K562 (cell line): ENCODE data around the gene ZNF747. TPM values are rescaled to one million over a fixed set of nuclear protein-coding genes. Genes with fewer than 3 reads are reported as not detected.

Experiments
- ATAC-seq: fragments of 200-7000 bp; cut with Tn5 transposase; 3 replicates; pipeline ENCODE4 v1.9.1; 2020; ENCODE audit warnings: moderate library complexity
- BruUV-seq: library from RNA; stranded (reverse); fragments of 400-500 nt; replicated peaks from 2 replicates; lab custom pipeline; 2021; lab: Mats Ljungman, UMichigan
- CTCF ChIA-PET: fragments of 300-600 bp; formaldehyde crosslinking; extraction: SDS; loops from one replicate; lab custom pipeline; 2021; ENCODE audit warnings: low intra/inter-chr PET ratio; lab: Yijun Ruan, JAX
- POLR2A ChIA-PET: fragments of 300-600, 350-650 bp; sonication (Branson Sonifier 250); formaldehyde crosslinking; extraction: SDS; loops from one replicate; lab custom pipeline; 2021; ENCODE audit warnings: antibody characterized with exemption, inconsistent platforms; lab: Yijun Ruan, JAX
- DNase-seq, 4 experiments: peaks; one replicate each; pipeline versions ENCODE4 v3.0.0 to v3.0.0-alpha.2; 2011 to 2018; ENCODE audit warnings: low spot score in 3 of 4, mixed read lengths in 3 of 4; ENCODE audit errors: extremely low read depth in 1 of 4
- FAIRE-seq: peaks from 2 replicates; lab custom pipeline; 2011; peaks lifted over from hg19 to GRCh38; lab: Jason Lieb, UNC
- H2AFZ ChIP-seq: 2 replicates; pipeline ENCODE4 v1.6.0; 2011; ENCODE audit warnings: low read depth, low read length, control low read depth, inconsistent platforms
- H3K27ac ChIP-seq: fragments of 200-600 bp; 3 replicates; pipeline ENCODE4 v1.8.0; 2011; ENCODE audit warnings: low read depth, mild to moderate bottlenecking, control low read depth, inconsistent platforms, low read length, moderate library complexity, mixed read lengths; ENCODE audit errors: extremely low read depth
- H3K27me3 ChIP-seq, 2 experiments: fragments of 300-600 bp in 1 of 2; 2 replicates in 1 of 2; 3 replicates in 1 of 2; pipeline versions ENCODE4 v1.6.0 to v1.8.0; 2011; ENCODE audit warnings: inconsistent platforms in 2 of 2, low read length in 2 of 2, mild to moderate bottlenecking in 1 of 2, mixed read lengths in 1 of 2, moderate library complexity in 1 of 2; ENCODE audit not compliant: control insufficient read depth in 2 of 2, insufficient read depth in 2 of 2
- H3K36me3 ChIP-seq: fragments of 300-600 bp; 3 replicates; pipeline ENCODE4 v1.8.0; 2011; ENCODE audit warnings: mild to moderate bottlenecking, low read length, inconsistent platforms; ENCODE audit not compliant: control insufficient read depth, insufficient read depth
- H3K4me1 ChIP-seq, 2 experiments: fragments of 200-600 bp in 1 of 2; replicated peaks in 1 of 2; 2 replicates in 1 of 2; 3 replicates in 1 of 2; pipeline versions ENCODE4 v1.5.1 to v1.8.0; 2011; ENCODE audit warnings: inconsistent platforms in 2 of 2, low read length in 2 of 2, mild to moderate bottlenecking in 1 of 2, mixed read lengths in 1 of 2, moderate library complexity in 1 of 2; ENCODE audit not compliant: control insufficient read depth in 2 of 2, insufficient read depth in 2 of 2
- H3K4me2 ChIP-seq: 2 replicates; pipeline ENCODE4 v1.6.1; 2011; ENCODE audit warnings: low read length, control low read depth, inconsistent platforms, mixed read lengths; ENCODE audit not compliant: insufficient read depth
- H3K4me3 ChIP-seq: fragments of 200-600 bp; sonication (generic), shearing (Covaris generic); 2 replicates; pipeline ENCODE4 v1.5.1; 2016; ENCODE audit warnings: control low read depth, inconsistent platforms
- H3K79me2 ChIP-seq: fragments of 200-600 bp; 3 replicates; pipeline ENCODE4 v1.8.0; 2011; ENCODE audit warnings: low read length, inconsistent platforms; ENCODE audit not compliant: control insufficient read depth, insufficient read depth
- H3K9ac ChIP-seq, 2 experiments: 2 replicates each; pipeline versions ENCODE4 v1.6.0 to v1.6.1; 2011; ENCODE audit warnings: low read depth in 2 of 2, low read length in 2 of 2, control low read depth in 1 of 2, inconsistent platforms in 1 of 2, mild to moderate bottlenecking in 1 of 2, mixed read lengths in 1 of 2; ENCODE audit not compliant: insufficient read depth in 1 of 2
- H3K9me1 ChIP-seq: one replicate; pipeline ENCODE4 v1.6.0; 2011; ENCODE audit warnings: inconsistent platforms, mild to moderate bottlenecking, low read length, moderate library complexity; ENCODE audit not compliant: control insufficient read depth, insufficient read depth
- H3K9me3 ChIP-seq: replicated peaks from 2 replicates; pipeline ENCODE4 v1.5.1; 2011; ENCODE audit warnings: low read depth, low read length, inconsistent platforms; ENCODE audit not compliant: control insufficient read depth, insufficient read depth
- H4K20me1 ChIP-seq: replicated peaks from 2 replicates; pipeline ENCODE4 v1.6.1; 2011; ENCODE audit warnings: low read length, inconsistent platforms, mixed read lengths; ENCODE audit not compliant: control insufficient read depth, insufficient read depth
- CREB3L1 ChIP-seq: fragments of 450-650 bp; IDR thresholded peaks from 2 replicates; pipeline ENCODE4 v1.6.1; 2014; ENCODE audit warnings: low read depth, mild to moderate bottlenecking, moderate library complexity, borderline replicate concordance
- EWSR1 ChIP-seq: fragments of 450-650 bp; IDR thresholded peaks from 2 replicates; pipeline ENCODE4 v1.6.1; 2018; ENCODE audit warnings: borderline replicate concordance, mild to moderate bottlenecking, low read depth, moderate library complexity; ENCODE audit not compliant: partially characterized antibody
- FOXA3 ChIP-seq, 2 experiments: fragments of 450-650 bp in 1 of 2; sonication (generic) in 1 of 2; formaldehyde crosslinking; IDR thresholded peaks in 1 of 2; conservative IDR thresholded peaks in 1 of 2; 2 replicates each; pipeline versions ENCODE4 v1.4.0 to v1.8.0; 2020 to 2022; ENCODE audit warnings: mild to moderate bottlenecking in 2 of 2, missing genetic modification reagents in 1 of 2
- GATAD2B ChIP-seq: fragments of 450-650 bp; IDR thresholded peaks from 2 replicates; pipeline ENCODE4 v1.6.1; 2017; ENCODE audit warnings: mild to moderate bottlenecking, borderline replicate concordance
- KDM1A ChIP-seq, 2 experiments: fragments of 450-650 bp; IDR thresholded peaks; 2 replicates each; pipeline ENCODE4 v1.6.1; 2016; ENCODE audit warnings: mild to moderate bottlenecking in 2 of 2
- MITF ChIP-seq: IDR thresholded peaks from 2 replicates; pipeline ENCODE4 v1.6.1; 2014; ENCODE audit warnings: antibody characterized with exemption
- PHF21A ChIP-seq: fragments of 450-650 bp; IDR thresholded peaks from 2 replicates; pipeline ENCODE4 v1.6.1; 2017; ENCODE audit warnings: low read depth, borderline replicate concordance
- PTTG1 ChIP-seq: fragments of 450-650 bp; IDR thresholded peaks from 2 replicates; pipeline ENCODE4 v1.6.1; 2016; ENCODE audit warnings: low read depth, mild to moderate bottlenecking, missing genetic modification characterization, missing compliant biosample characterization
- TRIM24 ChIP-seq, 2 experiments: fragments of 450-650 bp; IDR thresholded peaks; 2 replicates each; pipeline ENCODE4 v1.6.1; 2016
- ZNF197 ChIP-seq: fragments of 200-800 bp; sonication (Bioruptor generic); IDR thresholded peaks from 2 replicates; pipeline ENCODE4 v1.6.1; 2016; ENCODE audit warnings: low read depth, missing genetic modification characterization, missing compliant biosample characterization
- ZNF280B ChIP-seq: fragments of 250-450 bp; sonication (Bioruptor Pico); IDR thresholded peaks from 2 replicates; pipeline ENCODE4 v1.5.1; 2021; ENCODE audit warnings: mild to moderate bottlenecking
- ZNF408 ChIP-seq: fragments of 250-450 bp; sonication (Bioruptor Pico); IDR thresholded peaks from 2 replicates; pipeline ENCODE4 v1.4.0; 2020; ENCODE audit warnings: low read depth, mild to moderate bottlenecking, moderate library complexity
- WGBS: fragments of 100-300 bp; shearing (Covaris generic); methylation state at CpG from one replicate; pipeline ENCODE4 v1.1.6; 2016; ENCODE audit warnings: low coverage, mixed read lengths; ENCODE audit not compliant: insufficient coverage; ENCODE audit errors: missing lambda C conversion rate; 5-methylcytosine and 5-hydroxymethylcytosine counted together
- in situ Hi-C: fragments of 300-500 bp; cut with MboI; formaldehyde crosslinking; loops from 4 replicates; pipeline ENCODE4 v1.15.0; 2018; ENCODE audit warnings: inconsistent platforms, mixed read lengths
- intact Hi-C: fragments of 100-400 bp; cut with micrococcal nuclease; formaldehyde crosslinking; loops from 2 replicates; pipeline ENCODE4 v1.14.2; 2022
- polyA plus RNA-seq, 8 experiments: library from polyadenylated mRNA; depleted of rRNA in 4 of 8; stranded (reverse) in 5 of 8; unstranded in 3 of 8; fragments of >200 nt; fragmentation: Nextera tagmentation in 2 of 8; fragmentation: Illumina TruSeq in 1 of 8; extraction: Ambion mirVana in 2 of 8; extraction: Trizol in 1 of 8; gene quantifications; 2 replicates each; pipeline versions ENCODE4 v1.2.1 to v1.2.3, GENCODE V29; 2011 to 2014; ENCODE audit warnings: inconsistent platforms in 1 of 8, missing spikeins in 1 of 8
- total RNA-seq, 7 experiments: library from RNA; depleted of rRNA in 6 of 7; stranded (reverse); fragments of >200 nt in 6 of 7; fragmentation: Illumina TruSeq in 2 of 7; extraction: Trizol in 2 of 7; gene quantifications; 2 replicates each; pipeline versions ENCODE4 v1.2.1 to v1.2.3, GENCODE V29; 2011 to 2021; ENCODE audit warnings: low replicate concordance in 1 of 7

Gene ZNF747
- total and polyA plus RNA-seq, 9 of the 15 experiments (the other 6 are each of a cell fraction or from before 2014, with no cell fraction given) = 0.14 to 3.3 (median 1.5) TPM

- H3K9me3 ChIP-seq = no peaks in the 10 kb centered on the region
- H3K36me3 ChIP-seq = peaks cover 5% of the 10 kb centered on the region; the same call in 2 of the 3 replicates
- intact Hi-C loops (loop anchor here (10.0 kb wide), 1 partner anchor 164 kb away; the partner anchor contains the start of gene SRCAP), in situ Hi-C loops (no loop called here)
- no peak for FAIRE-seq
- H3K4me2 ChIP-seq = no peak overlapping the region
- peak overlapping the region in 1 of 2 experiments; percentile 72; a peak in 1 of 4 replicates for H3K9ac ChIP-seq
- no peaks in the 10 kb centered on the region for H4K20me1 ChIP-seq
- H3K27me3 ChIP-seq = no peaks in the 10 kb centered on the region
- no peaks in the 10 kb centered on the region for H3K9me1 ChIP-seq
- CTCF ChIA-PET = no interaction called here
- H2AFZ ChIP-seq = no peak overlapping the region
- no TSS peak for BruUV-seq
- ATAC-seq = no peak
- H3K4me1 ChIP-seq = peaks cover 27 to 72% of the 10 kb centered on the region in 2 experiments; a peak in 4 of 5 replicates
- WGBS = 56% methylated on average over 13 of the region's 13 CpGs
- POLR2A ChIA-PET = interaction anchor here (0.5 to 1.1 kb wide), 4 partner anchors 22 to 148 kb away, joined by 3 to 4 read pairs (median 4); partner anchors contain the start of gene SEPTIN1
- no peak for DNase-seq
- H3K27ac ChIP-seq = no peak overlapping the region
- peaks cover 29% of the 10 kb centered on the region for H3K79me2 ChIP-seq
- no peak overlapping the region for H3K4me3 ChIP-seq
- TF ChIP-seq TRIM24 (IDR thresholded peaks at IDR 0.05) = no peak
- no peak for TF ChIP-seq PTTG1
- TF ChIP-seq CREB3L1 = no peak
- TF ChIP-seq EWSR1 = no peak
- no peak for TF ChIP-seq ZNF280B (CRISPR knock-in tag)
- no peak for TF ChIP-seq KDM1A (IDR thresholded peaks at IDR 0.05)
- TF ChIP-seq ZNF197 (CRISPR knock-in tag) = no peak
- TF ChIP-seq PHF21A = no peak
- TF ChIP-seq ZNF408 (CRISPR knock-in tag) = no peak
- no peak for TF ChIP-seq MITF
- TF ChIP-seq FOXA3 (CRISPR knock-in tag; conservative IDR thresholded peaks at IDR 0.05 in 1 of 2, IDR thresholded peaks at IDR 0.05 in 1 of 2) = no peak
- no peak for TF ChIP-seq GATAD2B
These were observed 4.3 kb downstream of the ZNF747 start for GRCh38 chr16:30530163-30531037.
